Right cardiac atrium (tissue), 5 donors: ENCODE measurements around the gene CNTNAP2. TPM values are rescaled to one million over a fixed set of nuclear protein-coding genes. Genes with fewer than 3 reads are reported as not detected.
"Not testable (repeated sequence)": the region's sequence is repeated elsewhere in the genome, so short reads cannot be mapped to it uniquely, and the experiment has no call there.

ENCODE experiments used
- ATAC-seq, 2 donors: fragments of 200-7000 bp; cut with Tn5 transposase; one replicate each; pipeline versions ENCODE4 v1.8.0 to v1.9.1; 2020; ENCODE audit warnings: moderate library complexity in 2 of 2, mild to moderate bottlenecking in 1 of 2
- DNase-seq, 3 donors: peaks; one replicate each; pipeline ENCODE4 v3.0.0-alpha.2; 2020
- H3K27ac ChIP-seq: one replicate; pipeline ENCODE4 v1.5.1; 2013; ENCODE audit warnings: mild to moderate bottlenecking, low read length, control low read depth, moderate library complexity
- H3K27me3 ChIP-seq: one replicate; pipeline ENCODE4 v1.6.1; 2013; ENCODE audit not compliant: control insufficient read depth, insufficient read depth
- H3K4me1 ChIP-seq: one replicate; pipeline ENCODE4 v1.6.1; 2013; ENCODE audit warnings: low read length; ENCODE audit not compliant: control insufficient read depth, insufficient read depth
- H3K4me3 ChIP-seq: one replicate; pipeline ENCODE4 v1.5.1; 2013; ENCODE audit warnings: low read length, control low read depth
- H3K9me3 ChIP-seq: one replicate; pipeline ENCODE4 v1.6.1; 2013; ENCODE audit warnings: low read length; ENCODE audit not compliant: control insufficient read depth
- whole genome bisulfite sequencing: extraction: QIAGEN DNeasy Blood & Tissue Kit; methylation state at CpG from one replicate; pipeline ENCODE4 v1.1.7; 2013; 5-methylcytosine and 5-hydroxymethylcytosine counted together
- intact Hi-C, 4 donors: fragments of 100-400 bp; cut with DNase I; formaldehyde crosslinking; loops; one replicate each; pipeline versions ENCODE4 v1.11.0 to v1.14.0; 2022 to 2023
- polyA plus RNA-seq: library from polyadenylated mRNA; stranded (reverse); fragments of 200-250 nt; gene quantifications from one replicate; pipeline ENCODE4 v1.2.3, GENCODE V29; 2013
- total RNA-seq, 4 donors: library from RNA; stranded (reverse); fragmentation: NEBNext Ultra II Directional; extraction: Animal tissue kit (Norgen Biotek cat#: 25700); gene quantifications; one replicate each; pipeline ENCODE4 v1.2.1, GENCODE V29; 2021
- donor health status: healthy with polysubstance abuse.
- donor health status: DM: no; HTN: yes; CAD: no.
- donor health status: DM: no; HTN: no; CAD: no.
- donor health status: DM: no; HTN: yes; CAD: no; lungs with severe emphysema.
- donor health status: DM: yes; HTN: yes; CAD: no.

CNTNAP2 gene
- total and polyA plus RNA-seq, 5 donors: 0.23 to 1.7 (median 0.91) TPM; not detected in 1

GRCh38 chr7:146889806-146890555 lies 773.4 kb downstream of the CNTNAP2 start:
- Histone ChIP-seq H3K4me3 (no peak overlapping the region), H3K9me3 (no peaks in the 10 kb centered on the region), H3K4me1 (no peaks in the 10 kb centered on the region), H3K27ac (no peak overlapping the region), H3K27me3 (no peaks in the 10 kb centered on the region)
- 80% methylated on average over 6 of the region's 6 CpGs for WGBS
- no peak for ATAC-seq
- intact Hi-C loops: no loop called here
- no peak for DNase-seq

GRCh38 chr7:146892151-146892550 lies 775.5 kb downstream of the CNTNAP2 start:
- H3K27me3 ChIP-seq: no peaks in the 10 kb centered on the region
- intact Hi-C loops: no loop called here

GRCh38 chr7:146894927-146895326 lies 778.3 kb downstream of the CNTNAP2 start:
- DNase-seq (no peak), ATAC-seq (no peak)
- Histone ChIP-seq H3K9me3 (no peaks in the 10 kb centered on the region), H3K27me3 (no peaks in the 10 kb centered on the region), H3K4me3 (no peak overlapping the region), H3K4me1 (no peaks in the 10 kb centered on the region), H3K27ac (no peak overlapping the region)
- whole genome bisulfite sequencing: 79% methylated on average over 3 of the region's 3 CpGs
- intact Hi-C loops: no loop called here

More at GRCh38 chr7:146892151-146892550, 775.5 kb downstream of the CNTNAP2 start:
- ATAC-seq (no peak), DNase-seq (no peak)
- Histone ChIP-seq H3K9me3 (no peaks in the 10 kb centered on the region), H3K27ac (no peak overlapping the region), H3K4me1 (no peaks in the 10 kb centered on the region), H3K4me3 (no peak overlapping the region)
- WGBS: 44% methylated on average over 2 of the region's 2 CpGs

DNA sequence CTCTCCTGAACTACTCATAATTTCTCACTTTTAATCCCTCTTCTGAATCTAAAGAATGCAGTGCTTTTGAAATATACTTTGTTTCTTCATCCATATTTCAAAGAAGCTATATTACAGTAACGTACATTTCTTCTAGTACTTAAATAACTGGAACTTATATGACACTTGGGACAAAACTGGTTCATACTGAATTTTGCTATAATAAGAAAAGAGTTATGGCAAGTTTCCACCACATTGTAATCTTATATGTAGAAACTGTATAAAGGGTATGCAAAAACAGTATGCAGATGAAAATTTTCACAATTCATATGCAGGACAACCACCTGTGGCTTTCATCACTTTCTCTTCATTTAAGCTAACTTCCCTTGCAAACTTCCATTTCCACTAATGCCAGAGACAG lies 785.7 kb downstream of the CNTNAP2 start:
- intact Hi-C loops: no loop called here
- ATAC-seq (no peak), DNase-seq (no peak)
- Histone ChIP-seq H3K4me1 (no peaks in the 10 kb centered on the region), H3K27me3 (no peaks in the 10 kb centered on the region), H3K27ac (no peak overlapping the region), H3K9me3 (no peaks in the 10 kb centered on the region), H3K4me3 (no peak overlapping the region)
- WGBS: 38% methylated on average over 1 of the region's 1 CpG

- intact Hi-C loops: no loop called here
- ATAC-seq: no peak
- DNase-seq: no peak
- H3K4me1 ChIP-seq: no peaks in the 10 kb centered on the region
- H3K27me3 ChIP-seq: no peaks in the 10 kb centered on the region
- 81% methylated on average over 8 of the region's 8 CpGs for WGBS
- no peak overlapping the region for H3K4me3 ChIP-seq
- no peak overlapping the region for H3K27ac ChIP-seq
- H3K9me3 ChIP-seq: no peaks in the 10 kb centered on the region
Observed at GRCh38 chr7:146902728-146903127, 786.1 kb downstream of the CNTNAP2 start.

GRCh38 chr7:146905746-146906145 lies 789.1 kb downstream of the CNTNAP2 start:
- ATAC-seq, H3K27ac ChIP-seq, intact Hi-C loops, DNase-seq, H3K4me1 ChIP-seq, H3K4me3 ChIP-seq, H3K27me3 ChIP-seq, H3K9me3 ChIP-seq: not testable (repeated sequence)
- WGBS: 92% methylated on average over 24 of the region's 24 CpGs

DNA sequence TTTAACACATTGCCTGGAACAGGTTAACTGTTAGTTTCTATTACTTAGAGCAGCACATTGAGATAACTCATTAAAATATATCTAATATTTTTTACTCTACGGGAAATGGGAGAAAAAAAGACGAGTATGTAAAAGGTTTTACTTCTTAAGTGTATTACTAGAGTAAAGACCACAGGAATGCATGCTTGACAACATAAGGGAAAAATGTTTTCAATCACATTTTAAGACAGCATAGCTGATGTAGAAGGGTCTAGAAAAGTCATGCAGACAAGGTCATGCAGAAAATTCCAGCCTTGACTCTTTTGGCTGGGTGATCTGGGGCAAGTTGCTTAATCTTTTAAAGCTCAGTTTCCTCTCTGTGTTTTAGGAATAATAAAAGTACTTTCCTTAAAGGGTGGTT lies 806.2 kb downstream of the CNTNAP2 start:
- Histone ChIP-seq H3K4me3 (no peak overlapping the region), H3K4me1 (no peaks in the 10 kb centered on the region), H3K27ac (no peak overlapping the region), H3K9me3 (no peaks in the 10 kb centered on the region), H3K27me3 (no peaks in the 10 kb centered on the region)
- WGBS: 78% methylated on average over 2 of the region's 2 CpGs
- DNase-seq (no peak), ATAC-seq (no peak)
- intact Hi-C loops: no loop called here

DNA sequence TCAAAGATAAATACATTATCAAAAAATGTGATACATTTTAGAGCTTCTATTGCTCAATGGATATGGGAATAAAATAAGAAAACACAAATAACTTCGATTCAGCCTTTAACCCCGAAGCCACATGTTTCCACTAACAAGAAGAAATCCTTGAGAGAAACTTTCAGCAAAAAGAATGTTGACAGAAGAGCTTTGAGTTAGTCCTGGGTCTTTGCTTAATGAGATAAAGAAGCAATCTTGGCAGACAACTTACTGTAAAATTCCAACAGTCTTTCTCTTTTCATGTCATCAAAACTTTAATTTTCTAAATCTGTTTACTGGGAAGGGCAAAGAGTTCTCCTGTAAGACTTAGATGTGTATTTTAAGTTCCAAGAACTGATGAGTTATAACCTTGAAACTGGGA lies 810.2 kb downstream of the CNTNAP2 start:
- WGBS: 42% methylated on average over 2 of the region's 2 CpGs

GRCh38 chr7:146937836-146938235 lies 821.2 kb downstream of the CNTNAP2 start:
- Histone ChIP-seq H3K4me1 (no peaks in the 10 kb centered on the region), H3K9me3 (no peaks in the 10 kb centered on the region), H3K4me3 (no peak overlapping the region), H3K27ac (no peak overlapping the region), H3K27me3 (no peaks in the 10 kb centered on the region)
- 16% methylated on average over 1 of the region's 1 CpG for WGBS
- no peak for ATAC-seq
- no peak for DNase-seq
- intact Hi-C loops: no loop called here

More for the DNA sequence above, 810.2 kb downstream of the CNTNAP2 start:
- no peaks in the 10 kb centered on the region for H3K4me1 ChIP-seq
- no peak overlapping the region for H3K27ac ChIP-seq
- H3K4me3 ChIP-seq: no peak overlapping the region
- no peaks in the 10 kb centered on the region for H3K27me3 ChIP-seq
- DNase-seq: no peak
- H3K9me3 ChIP-seq: no peaks in the 10 kb centered on the region
- intact Hi-C loops: no loop called here
- no peak for ATAC-seq

GRCh38 chr7:146943483-146943882 lies 826.9 kb downstream of the CNTNAP2 start:
- no peak overlapping the region for H3K4me3 ChIP-seq
- intact Hi-C loops: no loop called here
- DNase-seq (no peak), ATAC-seq (no peak)
- H3K27me3 ChIP-seq: no peaks in the 10 kb centered on the region
- no peaks in the 10 kb centered on the region for H3K4me1 ChIP-seq
- H3K27ac ChIP-seq: no peak overlapping the region
- H3K9me3 ChIP-seq: no peaks in the 10 kb centered on the region
- WGBS: 74% methylated on average over 2 of the region's 2 CpGs

DNA sequence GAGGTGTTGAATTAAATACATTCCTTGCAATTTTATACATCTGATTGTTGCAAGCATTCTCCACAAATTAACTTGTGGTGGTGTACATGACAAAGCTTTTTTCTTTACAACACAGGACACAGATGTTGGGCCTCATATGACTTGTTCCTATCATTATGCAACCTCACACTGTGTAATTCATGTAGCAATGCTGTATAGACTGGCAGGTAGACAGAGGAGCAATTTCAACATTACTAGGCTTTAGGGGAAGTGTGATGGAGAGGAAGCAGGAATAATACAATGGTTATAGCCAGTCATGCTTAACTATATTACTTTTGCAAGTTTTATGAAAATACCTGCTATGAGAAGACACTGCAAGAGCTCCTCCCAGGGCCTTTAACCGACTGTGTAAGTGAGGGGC lies 832.1 kb downstream of the CNTNAP2 start:
- intact Hi-C loops: no loop called here
- 67% methylated on average over 1 of the region's 1 CpG for WGBS

DNA sequence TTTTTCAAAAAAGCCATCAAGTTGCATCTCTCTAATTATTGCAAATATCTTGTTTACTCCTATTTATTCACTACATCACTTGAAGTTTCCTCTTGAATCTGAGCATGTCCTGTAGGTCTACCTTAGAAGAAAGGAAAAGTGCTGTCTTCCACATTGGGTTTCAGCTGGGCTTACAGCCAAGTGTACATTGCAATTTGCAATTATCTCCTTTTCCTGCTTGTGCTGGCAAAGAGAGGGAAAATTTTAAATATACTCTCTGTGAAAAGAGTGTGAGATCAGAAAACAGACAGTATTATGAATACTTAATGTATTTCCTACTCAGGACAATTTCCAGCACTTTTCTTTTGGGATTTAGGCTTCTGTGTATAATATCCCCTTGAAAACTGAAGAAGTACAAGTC lies 839.7 kb downstream of the CNTNAP2 start:
- intact Hi-C loops: no loop called here
- Histone ChIP-seq H3K27ac (no peak overlapping the region), H3K4me3 (no peak overlapping the region), H3K27me3 (no peaks in the 10 kb centered on the region), H3K9me3 (no peaks in the 10 kb centered on the region), H3K4me1 (no peaks in the 10 kb centered on the region)
- no peak for DNase-seq
- no peak for ATAC-seq

More for the DNA sequence above, 832.1 kb downstream of the CNTNAP2 start:
- DNase-seq (no peak), ATAC-seq (no peak)
- Histone ChIP-seq H3K9me3 (no peaks in the 10 kb centered on the region), H3K27ac (no peak overlapping the region), H3K27me3 (no peaks in the 10 kb centered on the region), H3K4me1 (no peaks in the 10 kb centered on the region), H3K4me3 (no peak overlapping the region)
